ENCODE results near the gene FOXA1.

DNA sequence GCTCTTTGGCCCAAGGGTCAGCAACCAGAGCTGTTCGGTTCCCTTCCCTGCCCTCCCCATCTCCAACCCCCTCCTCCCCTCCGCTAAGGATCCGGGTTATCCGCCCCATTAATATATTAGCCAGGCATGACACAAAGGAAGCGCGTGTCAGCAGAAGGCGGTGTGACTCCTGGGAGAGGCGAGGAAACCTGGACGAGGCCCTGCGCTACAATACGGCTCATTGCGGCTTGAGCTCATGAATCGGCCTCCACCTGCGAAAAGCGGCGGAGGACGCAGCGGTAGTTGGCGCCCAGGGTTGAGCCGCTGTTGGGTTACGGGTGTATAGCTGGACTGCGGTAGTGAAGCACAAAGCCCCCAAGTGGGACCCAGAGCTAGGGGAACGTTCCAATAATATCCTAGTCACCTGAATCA, 9.9 kb downstream of the FOXA1 start:
- TF ChIP-seq, protein P1, sequence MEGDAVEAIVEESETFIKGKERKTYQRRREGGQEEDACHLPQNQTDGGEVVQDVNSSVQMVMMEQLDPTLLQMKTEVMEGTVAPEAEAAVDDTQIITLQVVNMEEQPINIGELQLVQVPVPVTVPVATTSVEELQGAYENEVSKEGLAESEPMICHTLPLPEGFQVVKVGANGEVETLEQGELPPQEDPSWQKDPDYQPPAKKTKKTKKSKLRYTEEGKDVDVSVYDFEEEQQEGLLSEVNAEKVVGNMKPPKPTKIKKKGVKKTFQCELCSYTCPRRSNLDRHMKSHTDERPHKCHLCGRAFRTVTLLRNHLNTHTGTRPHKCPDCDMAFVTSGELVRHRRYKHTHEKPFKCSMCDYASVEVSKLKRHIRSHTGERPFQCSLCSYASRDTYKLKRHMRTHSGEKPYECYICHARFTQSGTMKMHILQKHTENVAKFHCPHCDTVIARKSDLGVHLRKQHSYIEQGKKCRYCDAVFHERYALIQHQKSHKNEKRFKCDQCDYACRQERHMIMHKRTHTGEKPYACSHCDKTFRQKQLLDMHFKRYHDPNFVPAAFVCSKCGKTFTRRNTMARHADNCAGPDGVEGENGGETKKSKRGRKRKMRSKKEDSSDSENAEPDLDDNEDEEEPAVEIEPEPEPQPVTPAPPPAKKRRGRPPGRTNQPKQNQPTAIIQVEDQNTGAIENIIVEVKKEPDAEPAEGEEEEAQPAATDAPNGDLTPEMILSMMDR (IDR thresholded peaks at IDR 0.05), result no peak
- no peak for TF ChIP-seq POLR2A (IDR thresholded peaks at IDR 0.05)

Data from uterus (tissue), 2 donors.